PC-9 (cell line): ENCODE results near the gene BET1L. TPM values are rescaled to one million over a fixed set of nuclear protein-coding genes. Genes with fewer than 3 reads are reported as not detected.
"Not testable (repeated sequence)": the region's sequence is repeated elsewhere in the genome, so short reads cannot be mapped to it uniquely, and the experiment has no call there.

ENCODE experiments used
- BruUV-seq: library from RNA; stranded (reverse); fragments of 400-500 nt; replicated peaks from 2 replicates; lab custom pipeline; 2021; lab: Mats Ljungman, UMichigan
- CTCF ChIA-PET: fragments of 300-600 bp; sonication (Branson Sonifier 250); formaldehyde crosslinking; loops from one replicate; lab custom pipeline; 2022; ENCODE audit warnings: antibody characterized with exemption; lab: Charles Lee
- POLR2A ChIA-PET: fragments of 300-600 bp; sonication (Branson Sonifier 250); formaldehyde crosslinking; loops from one replicate; lab custom pipeline; 2022; ENCODE audit warnings: antibody characterized with exemption; ENCODE audit not compliant: unreplicated experiment; lab: Charles Lee
- DNase-seq, 2 experiments: peaks; one replicate each; pipeline versions ENCODE4 v3.0.0 to v3.0.0-alpha.2; 2015 to 2022; ENCODE audit warnings: mixed read lengths in 1 of 2
- H2AFZ ChIP-seq: fragments of 200-600 bp; sonication (generic); 2 replicates; pipeline ENCODE4 v1.8.1; 2017; ENCODE audit warnings: antibody characterized with exemption
- H3F3A ChIP-seq: fragments of 200-600 bp; sonication (generic); 2 replicates; pipeline ENCODE4 v1.8.1; 2017; ENCODE audit warnings: antibody characterized with exemption, mild to moderate bottlenecking, low read depth; ENCODE audit not compliant: insufficient read depth
- H3K27ac ChIP-seq: fragments of 200-600 bp; sonication (generic); 2 replicates; pipeline ENCODE4 v1.6.1; 2016; ENCODE audit warnings: mixed run types
- H3K27me3 ChIP-seq: fragments of 200-600 bp; sonication (generic); 2 replicates; pipeline ENCODE4 v1.6.1; 2016; ENCODE audit warnings: low read depth, mixed run types; ENCODE audit not compliant: insufficient read depth
- H3K36me3 ChIP-seq: fragments of 200-600 bp; sonication (generic); 2 replicates; pipeline ENCODE4 v1.6.1; 2016; ENCODE audit warnings: low read depth, mixed run types
- H3K4me1 ChIP-seq: fragments of 200-600 bp; sonication (generic); replicated peaks from 2 replicates; pipeline ENCODE4 v1.6.1; 2016; ENCODE audit warnings: mixed run types; ENCODE audit not compliant: insufficient read depth
- H3K4me2 ChIP-seq: fragments of 200-600 bp; sonication (generic); 2 replicates; pipeline ENCODE4 v1.6.1; 2017; ENCODE audit warnings: mixed run types
- H3K4me3 ChIP-seq: fragments of 200-600 bp; sonication (generic); 2 replicates; pipeline ENCODE4 v1.6.1; 2016; ENCODE audit warnings: mixed run types
- H3K79me2 ChIP-seq: fragments of 200-600 bp; sonication (generic); 2 replicates; pipeline ENCODE4 v1.6.1; 2017; ENCODE audit warnings: low read depth, mixed run types
- H3K9me2 ChIP-seq: fragments of 200-600 bp; sonication (generic); 2 replicates; pipeline ENCODE4 v1.8.1; 2017; ENCODE audit warnings: mild to moderate bottlenecking; ENCODE audit not compliant: insufficient read depth
- H3K9me3 ChIP-seq: fragments of 200-600 bp; sonication (generic); 2 replicates; pipeline ENCODE4 v1.8.1; 2016; ENCODE audit warnings: low read depth; ENCODE audit not compliant: insufficient read depth
- H4K20me1 ChIP-seq: fragments of 200-600 bp; sonication (generic); 2 replicates; pipeline ENCODE4 v1.8.1; 2017; ENCODE audit not compliant: insufficient read depth
- CTCF ChIP-seq: fragments of 200-600 bp; sonication (generic); conservative IDR thresholded peaks from 2 replicates; pipeline ENCODE4 v1.6.1; 2017; ENCODE audit warnings: mixed run types, antibody characterized with exemption, mild to moderate bottlenecking, moderate library complexity
- EZH2 ChIP-seq: fragments of 200-600 bp; sonication (generic); IDR thresholded peaks from 2 replicates; pipeline ENCODE4 v1.8.0; 2017; ENCODE audit warnings: antibody characterized with exemption, low read depth
- intact Hi-C: fragments of 100-400 bp; cut with micrococcal nuclease; formaldehyde crosslinking; loops from one replicate; pipeline ENCODE4 v1.10.0; 2022; ENCODE audit not compliant: unreplicated experiment
- total RNA-seq: library from RNA; stranded (reverse); gene quantifications from 2 replicates; pipeline ENCODE4 v1.2.3, GENCODE V29; 2021

BET1L gene
- total RNA-seq, 1 experiment from 2014 or later = 45.7 TPM

- POLR2A ChIA-PET = no interaction called here
- no peaks in the 10 kb centered on the region for H3K36me3 ChIP-seq
- no peak overlapping the region for H2AFZ ChIP-seq
- no peaks in the 10 kb centered on the region for H3K9me3 ChIP-seq
- TF ChIP-seq CTCF (no peak), EZH2 (no peak)
- no peak for DNase-seq
- H3K4me1 ChIP-seq = no peaks in the 10 kb centered on the region
- H4K20me1 ChIP-seq = no peaks in the 10 kb centered on the region
- H3K79me2 ChIP-seq = no peaks in the 10 kb centered on the region
- H3K27me3 ChIP-seq = no peaks in the 10 kb centered on the region
- H3K27ac ChIP-seq = no peak overlapping the region
- intact Hi-C loops = no loop called here
- no peak overlapping the region for H3K4me3 ChIP-seq
- H3K4me2 ChIP-seq = no peak overlapping the region
- BruUV-seq = no TSS peak
- CTCF ChIA-PET = interaction anchor here (0.6 kb wide), 1 partner anchor 190 kb away, joined by 3 read pairs; no protein-coding TSS in a partner anchor
- H3K9me2 ChIP-seq = no peaks in the 10 kb centered on the region
- no peaks in the 10 kb centered on the region for H3F3A ChIP-seq
These were observed 15.0 kb upstream of the BET1L start for GRCh38 chr11:221998-222789.

GRCh38 chr11:221539-221938, 14.3 kb upstream of the BET1L start:
- Histone ChIP-seq H3K36me3 (no peaks in the 10 kb centered on the region), H3K4me2 (no peak overlapping the region), H2AFZ (no peak overlapping the region), H3K4me1 (no peaks in the 10 kb centered on the region), H4K20me1 (no peaks in the 10 kb centered on the region), H3K27ac (no peak overlapping the region), H3K27me3 (no peaks in the 10 kb centered on the region), H3K9me3 (no peaks in the 10 kb centered on the region), H3F3A (peaks cover 2% of the 10 kb centered on the region; the same call in 1 of the 2 replicates), H3K4me3 (no peak overlapping the region), H3K79me2 (no peaks in the 10 kb centered on the region), H3K9me2 (no peaks in the 10 kb centered on the region)
- ChIA-PET CTCF (interaction anchor here (0.6 kb wide), 1 partner anchor 190 kb away, joined by 3 read pairs; no protein-coding TSS in a partner anchor), POLR2A (no interaction called here)
- DNase-seq = no peak
- no peak for TF ChIP-seq CTCF
- TF ChIP-seq EZH2 = no peak
- intact Hi-C loops = no loop called here
- no TSS peak for BruUV-seq

- H3K4me2 ChIP-seq, H3K27me3 ChIP-seq, H3F3A ChIP-seq, H3K9me2 ChIP-seq, H2AFZ ChIP-seq, BruUV-seq, DNase-seq, H4K20me1 ChIP-seq, H3K9me3 ChIP-seq, H3K4me3 ChIP-seq, CTCF ChIA-PET, H3K79me2 ChIP-seq, POLR2A ChIA-PET, H3K4me1 ChIP-seq, H3K27ac ChIP-seq, H3K36me3 ChIP-seq, intact Hi-C loops: not testable (repeated sequence)
These were observed 13.5 kb upstream of the BET1L start for GRCh38 chr11:220641-221215.
